Endothelial cell (in vitro differentiated cells): ENCODE results near the gene NFIB. TPM values are rescaled to one million over a fixed set of nuclear protein-coding genes. Genes with fewer than 3 reads are reported as not detected.

Experiments used
- DNase-seq: peaks from one replicate; pipeline ENCODE4 v3.0.0; 2021; ENCODE audit warnings: low spot score
- H3K27ac Mint-ChIP-seq: one replicate; pipeline ENCODE4 v1.8.0; 2021; ENCODE audit warnings: mixed read lengths, inconsistent platforms; ENCODE audit not compliant: unreplicated experiment
- H3K27me3 Mint-ChIP-seq: one replicate; pipeline ENCODE4 v1.8.0; 2021; ENCODE audit warnings: mild to moderate bottlenecking, moderate library complexity, mixed read lengths, inconsistent platforms; ENCODE audit not compliant: unreplicated experiment
- H3K36me3 Mint-ChIP-seq: one replicate; pipeline ENCODE4 v1.8.0; 2021; ENCODE audit warnings: mild to moderate bottlenecking, low read depth, mixed read lengths, inconsistent platforms; ENCODE audit not compliant: unreplicated experiment
- H3K4me1 Mint-ChIP-seq: one replicate; pipeline ENCODE4 v1.8.0; 2021; ENCODE audit warnings: mild to moderate bottlenecking, mixed read lengths, inconsistent platforms; ENCODE audit not compliant: unreplicated experiment
- H3K4me3 Mint-ChIP-seq: one replicate; pipeline ENCODE4 v1.8.0; 2021; ENCODE audit warnings: mild to moderate bottlenecking, mixed read lengths, inconsistent platforms; ENCODE audit not compliant: unreplicated experiment
- H3K9me3 Mint-ChIP-seq: one replicate; pipeline ENCODE4 v1.8.0; 2021; ENCODE audit warnings: mixed read lengths, inconsistent platforms; ENCODE audit not compliant: unreplicated experiment
- CTCF ChIP-seq: fragments of 200-600 bp; sonication (generic); IDR thresholded peaks from one replicate; pipeline ENCODE4 v1.5.0; 2021; ENCODE audit warnings: antibody characterized with exemption; ENCODE audit not compliant: unreplicated experiment
- total RNA-seq: library from RNA; stranded (reverse); fragmentation: NEBNext Ultra II Directional; extraction: Animal tissue kit (Norgen Biotek cat#: 25700); gene quantifications from one replicate; pipeline ENCODE4 v1.2.1, GENCODE V29; 2021; ENCODE audit not compliant: unreplicated experiment

Gene NFIB
- total RNA-seq, 1 donor from 2014 or later: 120 TPM

GRCh38 chr9:14258156-14258555 lies 55.8 kb downstream of the NFIB start:
- peaks cover 9% of the 10 kb centered on the region for H3K36me3 Mint-ChIP-seq
- TF ChIP-seq CTCF: no peak
- H3K4me1 Mint-ChIP-seq: peaks cover 51% of the 10 kb centered on the region

GRCh38 chr9:14256588-14256987 lies 57.4 kb downstream of the NFIB start:
- no peak for TF ChIP-seq CTCF
- Mint-ChIP-seq H3K27ac (no peak overlapping the region), H3K4me1 (peaks cover 47% of the 10 kb centered on the region), H3K4me3 (no peak overlapping the region), H3K27me3 (no peaks in the 10 kb centered on the region), H3K9me3 (no peaks in the 10 kb centered on the region), H3K36me3 (peaks cover 9% of the 10 kb centered on the region)
- no peak for DNase-seq

More at GRCh38 chr9:14258156-14258555, 55.8 kb downstream of the NFIB start:
- Mint-ChIP-seq H3K9me3 (no peaks in the 10 kb centered on the region), H3K27ac (no peak overlapping the region), H3K27me3 (no peaks in the 10 kb centered on the region), H3K4me3 (no peak overlapping the region)
- DNase-seq: no peak

GRCh38 chr9:14251154-14252071 lies 62.5 kb downstream of the NFIB start:
- H3K9me3 Mint-ChIP-seq: no peaks in the 10 kb centered on the region
- H3K27me3 Mint-ChIP-seq: peaks cover 5% of the 10 kb centered on the region
- peaks cover 18% of the 10 kb centered on the region for H3K36me3 Mint-ChIP-seq
- no peak for TF ChIP-seq CTCF
- peak overlapping the region; percentile 16 for H3K27ac Mint-ChIP-seq
- H3K4me3 Mint-ChIP-seq: no peak overlapping the region
- H3K4me1 Mint-ChIP-seq: peaks cover 54% of the 10 kb centered on the region
- no peak for DNase-seq

- Mint-ChIP-seq H3K9me3 (no peaks in the 10 kb centered on the region), H3K27ac (no peak overlapping the region), H3K4me3 (no peak overlapping the region), H3K4me1 (peaks cover 58% of the 10 kb centered on the region), H3K36me3 (peaks cover 18% of the 10 kb centered on the region), H3K27me3 (peaks cover 5% of the 10 kb centered on the region)
- DNase-seq: no peak
- TF ChIP-seq CTCF: no peak
These were observed 63.2 kb downstream of the NFIB start for GRCh38 chr9:14250794-14251153.

- Mint-ChIP-seq H3K27ac (peak overlapping the region; percentile 32), H3K27me3 (peaks cover 8% of the 10 kb centered on the region), H3K4me1 (peaks cover 67% of the 10 kb centered on the region), H3K9me3 (no peaks in the 10 kb centered on the region), H3K36me3 (peaks cover 17% of the 10 kb centered on the region), H3K4me3 (no peak overlapping the region)
- no peak for TF ChIP-seq CTCF
- DNase-seq: no peak
These were observed 64.4 kb downstream of the NFIB start for GRCh38 chr9:14249527-14249926.
